ENCODE measurements around the gene CPNE1.

The CPNE1 gene

GRCh38 chr20:35597186-35597585 is 67.5 kb downstream of the CPNE1 start:
- DNase-seq, result no peak

GRCh38 chr20:35595901-35596300 is 68.8 kb downstream of the CPNE1 start:
- DNase-seq, result no peak

GRCh38 chr20:35595456-35595855 is 69.2 kb downstream of the CPNE1 start:
- DNase-seq, result no peak

DNA sequence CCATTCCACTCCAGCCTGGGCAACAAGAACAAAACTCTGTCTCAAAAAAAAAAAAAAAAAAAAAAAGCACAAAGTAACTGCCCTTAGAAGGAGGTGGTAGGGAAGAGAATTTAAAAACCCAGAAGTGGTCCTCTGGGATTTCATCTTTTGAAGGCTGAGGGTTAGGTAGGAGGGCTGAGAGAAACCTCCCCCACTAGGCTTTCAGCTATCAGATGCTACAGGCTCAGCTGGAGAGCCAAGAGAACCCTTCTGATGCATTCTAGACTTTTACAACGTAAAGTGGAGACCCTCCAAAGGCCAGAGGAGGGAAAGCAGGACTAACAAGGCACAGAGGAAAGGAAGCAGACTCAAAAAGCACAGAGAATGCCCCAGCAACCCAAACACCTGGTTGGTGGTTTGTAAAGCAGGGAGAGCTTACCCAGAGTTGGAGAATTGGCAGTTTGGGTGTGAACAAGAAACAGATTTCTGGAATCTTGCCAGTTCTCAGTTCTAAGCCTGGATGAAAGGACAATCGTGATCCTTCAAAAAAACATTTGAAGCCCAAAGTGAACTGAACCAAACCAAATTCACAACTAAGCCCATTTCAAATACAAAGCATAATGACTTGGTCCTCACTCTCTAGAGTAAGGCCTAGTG is 72.2 kb downstream of the CPNE1 start:
- DNase-seq, result no peak

GRCh38 chr20:35588397-35588796 is 76.3 kb downstream of the CPNE1 start:
- DNase-seq, result no peak

DNA sequence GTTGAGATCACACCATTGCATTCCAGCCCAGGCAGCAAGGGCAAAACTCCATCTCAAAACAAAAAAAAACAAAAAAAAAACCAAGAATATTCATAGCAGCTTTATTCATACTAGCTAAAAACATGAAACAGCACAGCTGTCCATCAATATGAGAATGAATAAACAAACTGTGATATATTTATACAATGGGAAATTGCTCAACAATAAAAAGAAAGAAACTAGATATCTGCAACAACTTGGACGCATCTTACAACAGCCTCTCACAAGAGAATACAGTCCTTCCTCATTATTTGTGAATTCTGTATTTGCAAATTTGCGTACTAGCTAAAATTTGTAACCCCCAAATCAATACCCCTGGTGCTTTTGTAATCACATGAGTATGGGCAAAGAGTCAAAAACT is 77.3 kb downstream of the CPNE1 start:
- no peak for DNase-seq

GRCh38 chr20:35586751-35587425 is 77.8 kb downstream of the CPNE1 start:
- DNase-seq, result no peak

DNA sequence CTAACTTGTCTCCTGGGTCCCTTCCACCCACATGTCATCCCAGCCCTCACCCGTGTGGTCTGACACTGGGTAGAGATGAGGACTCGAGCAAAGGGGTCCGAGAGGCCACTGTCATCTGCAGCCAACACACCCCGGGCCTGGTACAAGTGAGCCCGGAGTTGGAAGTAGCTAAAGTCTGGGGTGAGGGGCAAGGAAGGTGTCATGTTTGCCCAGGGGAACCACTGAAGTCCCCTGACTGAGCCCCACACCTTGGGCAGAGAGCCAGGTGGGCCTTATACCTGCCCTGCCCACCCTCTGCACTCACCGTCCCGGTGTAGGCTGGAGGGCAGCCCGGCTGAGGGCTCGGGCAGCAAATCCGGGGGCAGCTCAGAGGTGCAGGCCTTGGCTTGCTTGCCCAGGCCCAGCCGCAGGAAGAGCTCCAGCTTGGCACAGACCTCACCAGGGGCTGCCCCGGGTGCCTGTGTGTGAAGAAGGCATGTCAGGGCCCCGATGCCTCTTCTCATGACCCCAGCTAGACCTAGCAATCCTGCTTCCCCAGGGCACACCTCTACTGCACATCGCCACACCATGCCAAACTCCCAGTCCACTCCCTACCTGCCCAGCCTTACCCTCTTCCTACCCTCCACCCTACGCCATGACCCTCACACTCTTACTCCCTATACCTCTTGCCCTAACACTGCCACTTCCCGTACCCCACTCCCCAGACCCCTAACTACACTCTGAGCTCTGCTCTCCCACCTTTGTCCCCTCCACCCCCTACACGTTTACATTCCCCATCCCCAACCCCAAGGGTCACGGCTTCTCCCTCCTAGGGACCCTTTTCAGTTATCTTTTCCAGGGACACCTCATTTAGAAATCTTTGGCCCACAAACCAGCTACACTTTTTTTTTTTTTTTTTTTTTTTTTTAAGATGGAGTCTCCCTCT is 80.8 kb downstream of the CPNE1 start:
- DNase-seq, result no peak

DNA sequence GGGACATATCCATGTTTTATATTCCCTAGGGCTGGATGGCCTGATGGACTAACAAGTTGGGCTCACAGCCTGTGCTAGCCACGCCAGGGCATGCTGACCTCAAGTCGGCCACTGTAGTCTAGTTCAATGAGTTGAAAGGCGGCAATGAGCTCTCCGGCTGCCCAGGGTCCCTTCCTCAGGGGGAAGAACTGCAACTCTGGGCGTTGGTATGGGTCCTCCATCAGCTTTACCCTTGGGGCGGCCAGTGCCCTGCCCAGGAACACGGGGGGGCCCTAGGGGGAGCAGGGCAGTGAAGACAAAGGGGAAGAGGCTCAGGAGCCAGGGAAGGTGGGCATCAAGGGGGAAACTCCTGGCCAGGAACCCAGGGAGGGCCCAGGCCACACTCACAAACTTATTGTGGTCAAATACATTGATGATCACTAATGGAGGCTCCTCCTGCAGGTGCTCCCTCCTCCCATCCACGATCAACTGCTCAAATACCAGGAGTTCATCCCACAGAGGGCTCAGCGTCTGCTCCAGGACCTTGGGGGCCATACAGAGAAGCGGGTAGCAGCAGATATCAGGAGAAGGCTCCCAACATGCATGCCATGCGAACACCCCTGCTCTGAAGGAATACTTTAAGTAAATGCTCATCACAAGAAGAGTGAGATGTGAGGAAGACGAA is 81.8 kb downstream of the CPNE1 start:
- DNase-seq, result no peak

DNA sequence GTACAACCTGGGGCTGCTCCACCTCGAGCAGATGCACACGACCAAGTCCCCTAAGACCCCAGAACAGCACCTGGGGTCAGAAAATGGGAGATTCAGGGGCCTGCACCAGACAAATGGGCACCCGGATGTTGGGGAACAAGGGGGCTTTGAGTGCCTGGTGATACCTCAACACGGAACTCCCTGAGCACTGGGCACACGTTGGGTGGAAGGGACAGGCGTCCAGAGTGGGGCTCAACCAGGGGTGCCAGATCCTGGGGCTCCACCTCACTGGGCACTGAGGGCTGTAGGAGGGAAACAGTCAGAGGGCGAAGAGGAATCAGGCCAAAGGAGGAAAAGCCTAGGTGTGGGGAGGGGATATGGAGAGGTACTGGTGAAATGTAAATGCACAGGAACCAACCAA is 82.6 kb downstream of the CPNE1 start:
- no peak for DNase-seq

DNA sequence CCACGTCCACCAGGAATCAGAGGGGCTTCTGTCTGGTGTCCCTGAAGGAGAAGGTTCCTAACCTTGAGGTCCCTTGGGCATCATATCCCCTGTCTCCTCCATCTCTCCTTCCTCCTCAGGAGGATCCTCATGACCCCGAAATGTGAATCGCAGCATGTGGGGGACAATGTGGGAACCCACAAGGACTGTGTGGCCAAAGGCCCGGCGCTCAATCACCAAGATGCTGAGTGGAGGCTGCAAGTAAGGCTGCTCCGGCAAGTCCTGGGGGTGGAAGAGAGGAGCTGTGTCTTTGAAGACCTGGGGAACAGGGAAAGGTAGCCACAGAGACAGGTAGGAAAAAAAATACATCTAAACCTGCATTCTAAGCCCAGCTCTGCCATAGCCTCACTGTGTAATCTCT is 85.5 kb downstream of the CPNE1 start:
- no peak for DNase-seq

DNA sequence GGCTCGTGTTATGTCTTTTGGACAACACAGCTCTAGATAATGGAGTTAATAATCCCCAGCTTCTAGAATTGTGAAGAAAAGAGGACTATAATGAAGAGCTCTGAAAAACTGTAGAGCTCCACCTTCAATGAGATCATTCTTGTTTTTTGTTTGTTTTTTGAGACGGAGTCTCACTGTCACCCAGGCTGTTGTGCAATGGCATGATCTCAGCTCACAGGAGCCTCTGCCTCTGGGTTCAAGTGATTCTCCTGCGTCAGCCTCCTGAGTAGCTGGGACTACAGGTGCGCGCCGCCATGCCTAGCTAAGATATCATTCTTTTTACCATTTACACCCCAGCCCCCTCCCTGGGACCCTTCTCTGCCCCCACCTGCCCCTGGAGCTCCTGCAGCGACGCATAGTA is 86.2 kb downstream of the CPNE1 start:
- no peak for DNase-seq

GRCh38 chr20:35576816-35577215 is 87.9 kb downstream of the CPNE1 start:
- no peak for DNase-seq

All from MV-4-11 (cell line).